Measurements from ENCODE around the gene KIF16B.

Gene KIF16B

GRCh38 chr20:16296931-16297330 lies 276.3 kb downstream of the KIF16B start:
- POLR2A ChIA-PET: no interaction called here
- TF ChIP-seq CTCF (IDR thresholded peaks at IDR 0.05; ENCODE audit: insufficient read depth, low read length, missing control alignments): no peak
- DNase-seq (ENCODE audit: low read depth, low spot score): no peak
- no peak overlapping the region for H3K4me3 ChIP-seq (ENCODE audit: low read depth, low read length)
- CTCF ChIA-PET: no interaction called here

- no peak overlapping the region for H3K4me3 ChIP-seq (ENCODE audit: low read depth, low read length)
- no peak for TF ChIP-seq CTCF (IDR thresholded peaks at IDR 0.05; ENCODE audit: insufficient read depth, low read length, missing control alignments)
- ChIA-PET CTCF (no interaction called here), POLR2A (no interaction called here)
- DNase-seq (ENCODE audit: low read depth, low spot score): no peak
Measured at GRCh38 chr20:16295534-16295933, 277.7 kb downstream of the KIF16B start.

- DNase-seq (ENCODE audit: low read depth, low spot score): no peak
- ChIA-PET POLR2A (no interaction called here), CTCF (no interaction called here)
- TF ChIP-seq CTCF (IDR thresholded peaks at IDR 0.05; ENCODE audit: insufficient read depth, low read length, missing control alignments): no peak
- no peak overlapping the region for H3K4me3 ChIP-seq (ENCODE audit: low read depth, low read length)
Measured at GRCh38 chr20:16293590-16293989, 279.7 kb downstream of the KIF16B start.

- no peak for TF ChIP-seq CTCF (IDR thresholded peaks at IDR 0.05; ENCODE audit: insufficient read depth, low read length, missing control alignments)
- CTCF ChIA-PET: no interaction called here
- DNase-seq (ENCODE audit: low read depth, low spot score): no peak
- H3K4me3 ChIP-seq (ENCODE audit: low read depth, low read length): no peak overlapping the region
- POLR2A ChIA-PET: no interaction called here
Measured at GRCh38 chr20:16292226-16292880, 280.9 kb downstream of the KIF16B start.

GRCh38 chr20:16290358-16290757 lies 282.9 kb downstream of the KIF16B start:
- CTCF ChIA-PET: no interaction called here
- H3K4me3 ChIP-seq (ENCODE audit: low read depth, low read length): no peak overlapping the region
- POLR2A ChIA-PET: no interaction called here
- TF ChIP-seq CTCF (IDR thresholded peaks at IDR 0.05; ENCODE audit: insufficient read depth, low read length, missing control alignments): no peak
- DNase-seq (ENCODE audit: low read depth, low spot score): no peak

- POLR2A ChIA-PET: no interaction called here
- TF ChIP-seq CTCF (IDR thresholded peaks at IDR 0.05; ENCODE audit: insufficient read depth, low read length, missing control alignments): no peak
- CTCF ChIA-PET: no interaction called here
- H3K4me3 ChIP-seq (ENCODE audit: low read depth, low read length): no peak overlapping the region
- DNase-seq (ENCODE audit: low read depth, low spot score): no peak
Measured at GRCh38 chr20:16287776-16288175, 285.5 kb downstream of the KIF16B start.
